Body of pancreas (tissue), 4 donors: ENCODE results near the gene SATB2. TPM values are rescaled to one million over a fixed set of nuclear protein-coding genes. Genes with fewer than 3 reads are reported as not detected.

Experiments used
- ATAC-seq: fragments of 150-250 bp; one replicate; pipeline ENCODE4 v1.9.1; 2016
- DNase-seq, 4 donors: peaks; one replicate each; pipeline ENCODE4 v3.0.0-alpha.2; 2019
- H3K27ac ChIP-seq, 4 donors: fragments of 200-600 bp; sonication (generic); 1 replicate in 3 of 4; 2 replicates in 1 of 4; pipeline versions ENCODE4 v1.5.1 to v1.6.1; 2016 to 2019; ENCODE audit warnings: mild to moderate bottlenecking in 1 of 4, mixed read lengths in 1 of 4, moderate library complexity in 1 of 4
- H3K27me3 ChIP-seq, 2 donors: fragments of 200-600 bp; sonication (generic); one replicate each; pipeline ENCODE4 v1.6.0; 2016; ENCODE audit warnings: mild to moderate bottlenecking in 1 of 2
- H3K36me3 ChIP-seq, 2 donors: fragments of 200-600 bp; sonication (generic); replicated peaks in 1 of 2; 2 replicates each; pipeline ENCODE4 v1.5.1; 2016; ENCODE audit warnings: low read depth in 2 of 2; ENCODE audit not compliant: insufficient read depth in 1 of 2
- H3K4me1 ChIP-seq: fragments of 200-600 bp; sonication (generic); one replicate; pipeline ENCODE4 v1.6.0; 2016
- H3K4me3 ChIP-seq, 2 donors: fragments of 200-600 bp; sonication (generic); 1 replicate in 1 of 2; 2 replicates in 1 of 2; pipeline ENCODE4 v1.5.1; 2016 to 2019
- H3K9me3 ChIP-seq, 3 donors: fragments of 200-600 bp; sonication (generic); 1 replicate in 2 of 3; 2 replicates in 1 of 3; pipeline ENCODE4 v1.5.1; 2016
- CTCF ChIP-seq, 7 experiments: fragments of 450-650 bp in 4 of 7; fragments of 200-600 bp in 3 of 7; sonication (generic) in 3 of 7; IDR thresholded peaks; one replicate each; pipeline ENCODE4 v1.5.1; 2016 to 2019; ENCODE audit warnings: antibody characterized with exemption in 7 of 7
- POLR2A ChIP-seq, 3 donors: fragments of 450-650 bp; IDR thresholded peaks; one replicate each; pipeline ENCODE4 v1.6.1; 2016; ENCODE audit warnings: antibody characterized with exemption in 3 of 3, mild to moderate bottlenecking in 2 of 3
- WGBS, 2 donors: methylation state at CpG; one replicate each; pipeline ENCODE4 v1.1.5; 2017; 5-methylcytosine and 5-hydroxymethylcytosine counted together
- intact Hi-C: fragments of 100-400 bp; cut with DNase I; formaldehyde crosslinking; loops from one replicate; pipeline ENCODE4 v1.15.1; 2023
- total RNA-seq, 2 donors: library from RNA; depleted of rRNA; stranded (reverse); fragments of >200 nt; gene quantifications; one replicate each; pipeline ENCODE4 v1.1.0, GENCODE V29; 2016

The SATB2 gene
- total RNA-seq, 2 donors from 2014 or later = 2.6 to 4.3 TPM

- Histone ChIP-seq H3K9me3 (no peaks in the 10 kb centered on the region), H3K27ac (no peak overlapping the region), H3K4me1 (no peaks in the 10 kb centered on the region), H3K36me3 (no peaks in the 10 kb centered on the region), H3K27me3 (no peaks in the 10 kb centered on the region), H3K4me3 (no peak overlapping the region)
- no peak for DNase-seq
- intact Hi-C loops = no loop called here
- ATAC-seq = no peak
- WGBS, 2 donors = 74 to 79% methylated on average over 10 of the region's 10 CpGs
- TF ChIP-seq POLR2A (IDR thresholded peaks at IDR 0.05) = no peak
- no peak for TF ChIP-seq CTCF (IDR thresholded peaks at IDR 0.05)
Measured at GRCh38 chr2:199446996-199447576, 10.7 kb downstream of the SATB2 start.

- no peaks in the 10 kb centered on the region for H3K27me3 ChIP-seq
- H3K36me3 ChIP-seq = no peaks in the 10 kb centered on the region
- TF ChIP-seq POLR2A (IDR thresholded peaks at IDR 0.05) (no peak), CTCF (IDR thresholded peaks at IDR 0.05) (no peak)
- no peaks in the 10 kb centered on the region for H3K4me1 ChIP-seq
- WGBS, 2 donors = 81 to 86% methylated on average over 4 of the region's 4 CpGs
- DNase-seq = no peak
- no peaks in the 10 kb centered on the region for H3K9me3 ChIP-seq
- intact Hi-C loops = no loop called here
- no peak overlapping the region for H3K27ac ChIP-seq
- H3K4me3 ChIP-seq = no peak overlapping the region
- no peak for ATAC-seq
Measured at GRCh38 chr2:199444749-199445148, 13.0 kb downstream of the SATB2 start.

GRCh38 chr2:199443589-199444130 lies 14.1 kb downstream of the SATB2 start:
- DNase-seq = no peak
- Histone ChIP-seq H3K27me3 (no peaks in the 10 kb centered on the region), H3K4me1 (no peaks in the 10 kb centered on the region), H3K36me3 (no peaks in the 10 kb centered on the region), H3K9me3 (no peaks in the 10 kb centered on the region), H3K4me3 (no peak overlapping the region), H3K27ac (no peak overlapping the region)
- ATAC-seq = no peak
- TF ChIP-seq POLR2A (IDR thresholded peaks at IDR 0.05) (no peak), CTCF (IDR thresholded peaks at IDR 0.05) (no peak)
- WGBS, 2 donors = 72 to 82% methylated on average over 3 of the region's 3 CpGs
- intact Hi-C loops = no loop called here

GRCh38 chr2:199442173-199442572 lies 15.6 kb downstream of the SATB2 start:
- Histone ChIP-seq H3K27me3 (no peaks in the 10 kb centered on the region), H3K36me3 (no peaks in the 10 kb centered on the region), H3K4me1 (no peaks in the 10 kb centered on the region), H3K4me3 (no peak overlapping the region), H3K27ac (no peak overlapping the region), H3K9me3 (no peaks in the 10 kb centered on the region)
- 93 to 97% methylated on average over 7 of the region's 7 CpGs for WGBS, 2 donors
- TF ChIP-seq POLR2A (IDR thresholded peaks at IDR 0.05) (no peak), CTCF (IDR thresholded peaks at IDR 0.05) (no peak)
- ATAC-seq (no peak), DNase-seq (no peak)
- intact Hi-C loops = no loop called here

GRCh38 chr2:199441759-199442158 lies 16.0 kb downstream of the SATB2 start:
- intact Hi-C loops = no loop called here
- WGBS, 2 donors = 59 to 60% methylated on average over 4 of the region's 4 CpGs
- Histone ChIP-seq H3K27ac (no peak overlapping the region), H3K36me3 (no peaks in the 10 kb centered on the region), H3K4me1 (no peaks in the 10 kb centered on the region), H3K9me3 (no peaks in the 10 kb centered on the region), H3K27me3 (no peaks in the 10 kb centered on the region), H3K4me3 (no peak overlapping the region)
- TF ChIP-seq CTCF (IDR thresholded peaks at IDR 0.05) (no peak), POLR2A (IDR thresholded peaks at IDR 0.05) (no peak)
- ATAC-seq (no peak), DNase-seq (no peak)
